Measurements from ENCODE around the gene S100A10. TPM values are rescaled to one million over a fixed set of nuclear protein-coding genes. Genes with fewer than 3 reads are reported as not detected.
A peak's percentile ranks its signal among the peaks of the same experiment; 100 is the strongest.

The S100A10 gene
- total RNA-seq, 2 experiments from 2014 or later, result 189 to 204 TPM

GRCh38 chr1:152021569-152021968 lies 27.9 kb upstream of the S100A10 start:
- ATAC-seq (ENCODE audit: poor library complexity), result no peak
- H3K4me3 Mint-ChIP-seq, result no peak overlapping the region
- H3K4me3 ChIP-seq (ENCODE audit: low read length), result no peak overlapping the region
- ChIA-PET POLR2A (no interaction called here), CTCF (no interaction called here)
- H3K9me3 ChIP-seq (ENCODE audit: control insufficient read depth in 1 of 2, insufficient read depth in 1 of 2, low read length in 2 of 2), result no peaks in the 10 kb centered on the region
- H3K9me3 Mint-ChIP-seq, result no peaks in the 10 kb centered on the region
- no peak for TF ChIP-seq CTCF (IDR thresholded peaks at IDR 0.05)
- peaks cover 4% of the 10 kb centered on the region for H3K4me1 Mint-ChIP-seq (ENCODE audit: low read depth)
- no peak for DNase-seq
- no peak overlapping the region for H3K27ac Mint-ChIP-seq
- peaks cover 1% of the 10 kb centered on the region for H3K4me1 ChIP-seq (ENCODE audit: insufficient read depth, low read length)
- no peaks in the 10 kb centered on the region for H3K36me3 ChIP-seq (ENCODE audit: insufficient read depth, low read length)
- peaks cover 7% of the 10 kb centered on the region for H3K27me3 Mint-ChIP-seq
- peaks cover 0 to 3% of the 10 kb centered on the region in 2 experiments for H3K27me3 ChIP-seq (ENCODE audit: control insufficient read depth in 1 of 2, insufficient read depth in 2 of 2, low read length in 2 of 2)
- intact Hi-C loops (cut with DNase I, micrococcal nuclease), result no loop called here
- H3K36me3 Mint-ChIP-seq (ENCODE audit: low read depth), result no peaks in the 10 kb centered on the region
- no peak overlapping the region for H3K27ac ChIP-seq (ENCODE audit: low read depth in 1 of 2, low read length in 2 of 2)

DNA sequence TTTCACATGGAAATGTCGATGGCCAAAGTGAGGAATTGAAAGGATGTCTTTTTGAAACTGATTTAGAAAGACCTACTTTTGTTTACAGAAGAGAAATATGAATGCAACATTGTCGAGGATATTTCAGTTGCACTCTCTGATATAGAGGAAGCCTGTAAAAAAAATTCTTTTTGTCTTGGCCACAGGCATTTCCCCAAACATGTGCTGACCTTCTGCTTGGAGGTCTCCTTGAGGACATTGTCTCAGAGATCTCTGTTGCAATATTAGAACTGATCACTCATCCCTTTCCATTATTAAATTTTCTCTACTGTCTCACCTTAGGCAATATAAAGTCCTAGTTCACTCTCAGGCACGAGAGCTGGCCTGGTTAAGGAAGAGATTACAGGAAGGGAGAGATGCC lies 27.2 kb upstream of the S100A10 start:
- intact Hi-C loops (cut with DNase I, micrococcal nuclease), result no loop called here
- CTCF ChIA-PET, result no interaction called here
- Mint-ChIP-seq H3K27ac (no peak overlapping the region), H3K9me3 (no peaks in the 10 kb centered on the region), H3K4me3 (no peak overlapping the region), H3K36me3 (ENCODE audit: low read depth) (no peaks in the 10 kb centered on the region), H3K27me3 (peaks cover 7% of the 10 kb centered on the region), H3K4me1 (ENCODE audit: low read depth) (no peaks in the 10 kb centered on the region)
- POLR2A ChIA-PET, result no interaction called here
- DNase-seq (no peak), ATAC-seq (ENCODE audit: poor library complexity) (no peak)
- H3K4me1 ChIP-seq (ENCODE audit: insufficient read depth, low read length), result no peaks in the 10 kb centered on the region
- no peak for TF ChIP-seq CTCF (IDR thresholded peaks at IDR 0.05)
- peaks cover 0 to 3% of the 10 kb centered on the region in 2 experiments for H3K27me3 ChIP-seq (ENCODE audit: control insufficient read depth in 1 of 2, insufficient read depth in 2 of 2, low read length in 2 of 2)
- no peaks in the 10 kb centered on the region for H3K9me3 ChIP-seq (ENCODE audit: control insufficient read depth in 1 of 2, insufficient read depth in 1 of 2, low read length in 2 of 2)
- H3K4me3 ChIP-seq (ENCODE audit: low read length), result no peak overlapping the region
- H3K27ac ChIP-seq (ENCODE audit: low read depth in 1 of 2, low read length in 2 of 2), result no peak overlapping the region
- no peaks in the 10 kb centered on the region for H3K36me3 ChIP-seq (ENCODE audit: insufficient read depth, low read length)

DNA sequence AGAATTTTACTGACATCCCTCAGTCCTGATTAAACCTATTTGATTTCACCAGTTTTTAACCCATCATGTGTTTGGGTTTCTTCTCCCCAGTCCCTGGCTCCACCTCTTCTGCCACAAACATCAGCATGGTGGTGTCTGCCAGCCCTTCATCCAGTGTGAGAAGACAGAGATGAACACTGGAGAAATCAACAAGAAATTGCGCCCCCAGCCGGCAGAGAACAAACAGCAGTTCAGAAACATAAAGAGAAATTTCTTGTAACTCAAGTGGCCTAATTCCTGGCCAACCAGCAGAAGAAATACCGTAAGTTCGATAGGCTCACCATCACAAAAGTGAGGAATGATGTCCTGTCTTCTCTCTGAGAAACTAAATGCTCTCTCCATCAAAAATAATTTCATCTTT lies 24.9 kb upstream of the S100A10 start:
- CTCF ChIA-PET, result interaction anchor here (1.1 kb wide), 1 partner anchor 22 kb away, joined by 3 read pairs; no protein-coding TSS in a partner anchor
- POLR2A ChIA-PET, result no interaction called here
- no peak overlapping the region for H3K27ac Mint-ChIP-seq
- peaks cover 12% of the 10 kb centered on the region for H3K27me3 Mint-ChIP-seq
- no peaks in the 10 kb centered on the region for H3K9me3 Mint-ChIP-seq
- no peak for TF ChIP-seq CTCF (IDR thresholded peaks at IDR 0.05)
- H3K4me1 ChIP-seq (ENCODE audit: insufficient read depth, low read length), result peaks cover 5% of the 10 kb centered on the region
- ATAC-seq (ENCODE audit: poor library complexity) (no peak), DNase-seq (peak in 2 of 14 experiments; percentile 25 to 33)
- H3K9me3 ChIP-seq (ENCODE audit: control insufficient read depth in 1 of 2, insufficient read depth in 1 of 2, low read length in 2 of 2), result no peaks in the 10 kb centered on the region
- H3K4me3 ChIP-seq (ENCODE audit: low read length), result no peak overlapping the region
- no peaks in the 10 kb centered on the region for H3K36me3 Mint-ChIP-seq (ENCODE audit: low read depth)
- no peak overlapping the region for H3K4me3 Mint-ChIP-seq
- peaks cover 0 to 3% of the 10 kb centered on the region in 2 experiments for H3K27me3 ChIP-seq (ENCODE audit: control insufficient read depth in 1 of 2, insufficient read depth in 2 of 2, low read length in 2 of 2)
- H3K4me1 Mint-ChIP-seq (ENCODE audit: low read depth), result no peaks in the 10 kb centered on the region
- H3K36me3 ChIP-seq (ENCODE audit: insufficient read depth, low read length), result no peaks in the 10 kb centered on the region
- intact Hi-C loops (cut with DNase I, micrococcal nuclease), result no loop called here
- H3K27ac ChIP-seq (ENCODE audit: low read depth in 1 of 2, low read length in 2 of 2), result no peak overlapping the region

Measured in CD4-positive, alpha-beta T cell (primary cell).